ENCODE results near the gene GBP2.
"Not testable (repeated sequence)": the region's sequence is repeated elsewhere in the genome, so short reads cannot be mapped to it uniquely, and the experiment has no call there.

GBP2 gene

GRCh38 chr1:89125913-89126580, at the start of gene GBP2:
TSS of gene GBP2 (minus strand) at chr1:89126114. CDS start at chr1:89121966, 4,148 bp downstream.
- FAIRE-seq = peak; percentile 77

GRCh38 chr1:89174491-89174890, 48.6 kb upstream of the GBP2 start:
- no peak for FAIRE-seq

GRCh38 chr1:89172468-89173143, 46.7 kb upstream of the GBP2 start:
- no peak for FAIRE-seq

- no peak for FAIRE-seq
Measured at GRCh38 chr1:89171067-89171438, 45.1 kb upstream of the GBP2 start.

- no peak for FAIRE-seq
Measured at GRCh38 chr1:89170170-89171066, 44.5 kb upstream of the GBP2 start.

- peak; percentile 50 for FAIRE-seq
Measured at GRCh38 chr1:89169166-89169565, 43.3 kb upstream of the GBP2 start.

GRCh38 chr1:89167590-89168230, 41.8 kb upstream of the GBP2 start:
- FAIRE-seq = no peak

- FAIRE-seq = no peak
Measured at GRCh38 chr1:89166705-89167104, 40.8 kb upstream of the GBP2 start.

- FAIRE-seq = no peak
Measured at GRCh38 chr1:89165811-89166210, 39.9 kb upstream of the GBP2 start.

GRCh38 chr1:89151047-89151446, 25.1 kb upstream of the GBP2 start:
- no peak for FAIRE-seq

- no peak for FAIRE-seq
Measured at GRCh38 chr1:89149976-89150375, 24.1 kb upstream of the GBP2 start.

- no peak for FAIRE-seq
Measured at GRCh38 chr1:89149229-89149628, 23.3 kb upstream of the GBP2 start.

- no peak for FAIRE-seq
Measured at GRCh38 chr1:89147678-89148658, 22.1 kb upstream of the GBP2 start.

GRCh38 chr1:89146721-89147120, 20.8 kb upstream of the GBP2 start:
- no peak for FAIRE-seq

- FAIRE-seq = no peak
Measured at GRCh38 chr1:89143484-89143883, 17.6 kb upstream of the GBP2 start.

GRCh38 chr1:89142160-89142559, 16.2 kb upstream of the GBP2 start:
- FAIRE-seq = no peak

- no peak for FAIRE-seq
Measured at GRCh38 chr1:89133747-89134146, 7.8 kb upstream of the GBP2 start.

GRCh38 chr1:89130716-89131115, 4.8 kb upstream of the GBP2 start:
- no peak for FAIRE-seq

GRCh38 chr1:89129911-89130310, 4.0 kb upstream of the GBP2 start:
- no peak for FAIRE-seq

GRCh38 chr1:89128003-89128458, 2.1 kb upstream of the GBP2 start:
- FAIRE-seq = not testable (repeated sequence)

Data from endometrium (tissue), 2 donors.